ENCODE measurements around the gene ENAH. TPM values are rescaled to one million over a fixed set of nuclear protein-coding genes. Genes with fewer than 3 reads are reported as not detected.
A peak's percentile ranks its signal among the peaks of the same experiment; 100 is the strongest.

Gene ENAH
- total and polyA plus RNA-seq, 9 of the 15 experiments (the other 6 are each of a cell fraction or from before 2014, with no cell fraction given): 0.03 to 1.2 (median 0.15) TPM

- TF ChIP-seq HMGXB4 (CRISPR knock-in tag; IDR thresholded peaks at IDR 0.05) (no peak), PKNOX1 (IDR thresholded peaks at IDR 0.05) (no peak), ZNF395 (CRISPR knock-in tag; IDR thresholded peaks at IDR 0.05) (no peak), NCOR1 (IDR thresholded peaks at IDR 0.05) (no peak), CBX3 (IDR thresholded peaks at IDR 0.05; ENCODE audit: borderline replicate concordance in 1 of 2, low read length in 2 of 2) (no peak), ZNF551 (CRISPR knock-in tag; IDR thresholded peaks at IDR 0.05) (no peak), NFE2 (IDR thresholded peaks at IDR 0.05; ENCODE audit: low read depth) (no peak), KDM4B (IDR thresholded peaks at IDR 0.05; ENCODE audit: borderline replicate concordance in 2 of 2, low read depth in 1 of 2) (no peak), CSDE1 (IDR thresholded peaks at IDR 0.05) (no peak), HDAC3 (IDR thresholded peaks at IDR 0.05; ENCODE audit: borderline replicate concordance, partially characterized antibody) (no peak), PCBP1 (IDR thresholded peaks at IDR 0.05; ENCODE audit: low read depth, low read length, poor library complexity, severe bottlenecking) (peak; percentile 56), RBM39 (optimal IDR thresholded peaks at IDR 0.05; ENCODE audit: low read depth, low read length) (no peak), ZBTB34 (CRISPR knock-in tag; IDR thresholded peaks at IDR 0.05) (no peak), CBX5 (IDR thresholded peaks at IDR 0.05; ENCODE audit: borderline replicate concordance, low read depth) (no peak), CBFA2T3 (IDR thresholded peaks at IDR 0.05) (no peak), PPARD (CRISPR knock-in tag; IDR thresholded peaks at IDR 0.05) (no peak), ZBED1 (IDR thresholded peaks at IDR 0.05) (no peak), ZNF766 (CRISPR knock-in tag; conservative IDR thresholded peaks at IDR 0.05) (no peak), GATA2 (CRISPR knock-in tag; IDR thresholded peaks at IDR 0.05) (no peak), FOXJ2 (tag; IDR thresholded peaks at IDR 0.05) (no peak), ZNF444 (CRISPR knock-in tag; IDR thresholded peaks at IDR 0.05) (no peak), PHB2 (IDR thresholded peaks at IDR 0.05; ENCODE audit: low read depth) (no peak), MXD1 (CRISPR knock-in tag; IDR thresholded peaks at IDR 0.05; ENCODE audit: borderline replicate concordance, poor library complexity, severe bottlenecking) (no peak), MTA3 (IDR thresholded peaks at IDR 0.05; ENCODE audit: borderline replicate concordance) (no peak)
Measured at GRCh38 chr1:225520587-225521227, 132.2 kb downstream of the ENAH start (continued).
